Caco-2 (cell line): ENCODE results near the gene PATJ. TPM values are rescaled to one million over a fixed set of nuclear protein-coding genes. Genes with fewer than 3 reads are reported as not detected.

Experiments used
- BruUV-seq: library from RNA; stranded (reverse); fragments of 400-500 nt; replicated peaks from 2 replicates; lab custom pipeline; 2021; lab: Mats Ljungman, UMichigan
- CTCF ChIA-PET: fragments of 300-600 bp; sonication (Branson Sonifier 250); formaldehyde crosslinking; loops from one replicate; lab custom pipeline; 2022; ENCODE audit warnings: antibody characterized with exemption; lab: Charles Lee
- POLR2A ChIA-PET: fragments of 300-600 bp; sonication (Branson Sonifier 250); formaldehyde crosslinking; loops from one replicate; lab custom pipeline; 2022; ENCODE audit warnings: antibody characterized with exemption; lab: Charles Lee
- DNase-seq, 2 experiments: peaks; one replicate each; pipeline versions ENCODE4 v3.0.0 to v3.0.0-alpha.2; 2020 to 2022
- H3K27me3 ChIP-seq: replicated peaks from 2 replicates; pipeline ENCODE4 v1.6.0; 2011; ENCODE audit warnings: low read length; ENCODE audit not compliant: control insufficient read depth, insufficient read depth
- H3K36me3 ChIP-seq: 2 replicates; pipeline ENCODE4 v1.5.1; 2011; ENCODE audit warnings: low read length; ENCODE audit not compliant: control insufficient read depth, insufficient read depth
- H3K4me1 ChIP-seq: fragments of 250-450 bp; sonication (Bioruptor Pico); 2 replicates; pipeline ENCODE4 v1.5.1; 2020; ENCODE audit warnings: mild to moderate bottlenecking
- H3K4me3 ChIP-seq: 2 replicates; pipeline ENCODE4 v1.5.1; 2011; ENCODE audit warnings: low read depth, mild to moderate bottlenecking, control low read depth, low read length
- H3K9me3 ChIP-seq: fragments of 250-450 bp; sonication (Bioruptor Pico); 2 replicates; pipeline ENCODE4 v1.5.1; 2020; ENCODE audit warnings: mild to moderate bottlenecking, moderate library complexity
- H3K27ac Mint-ChIP-seq: one replicate; pipeline ENCODE4 v1.8.0; 2022; ENCODE audit warnings: mixed read lengths; ENCODE audit not compliant: unreplicated experiment
- H3K27me3 Mint-ChIP-seq: one replicate; pipeline ENCODE4 v1.8.0; 2022; ENCODE audit warnings: mixed read lengths; ENCODE audit not compliant: insufficient read depth, unreplicated experiment
- H3K36me3 Mint-ChIP-seq: one replicate; pipeline ENCODE4 v1.8.0; 2022; ENCODE audit warnings: mild to moderate bottlenecking, mixed read lengths; ENCODE audit not compliant: insufficient read depth, unreplicated experiment
- H3K4me1 Mint-ChIP-seq: one replicate; pipeline ENCODE4 v1.8.0; 2022; ENCODE audit warnings: low read depth, mixed read lengths; ENCODE audit not compliant: unreplicated experiment
- H3K4me3 Mint-ChIP-seq: one replicate; pipeline ENCODE4 v1.8.0; 2022; ENCODE audit warnings: mild to moderate bottlenecking, moderate library complexity, mixed read lengths; ENCODE audit not compliant: unreplicated experiment
- H3K9me3 Mint-ChIP-seq: one replicate; pipeline ENCODE4 v1.8.0; 2022; ENCODE audit warnings: mixed read lengths; ENCODE audit not compliant: unreplicated experiment
- intact Hi-C: fragments of 100-400 bp; cut with micrococcal nuclease; formaldehyde crosslinking; loops from one replicate; pipeline ENCODE4 v1.10.0; 2022; ENCODE audit not compliant: unreplicated experiment
- total RNA-seq: library from RNA; stranded (reverse); gene quantifications from 2 replicates; pipeline ENCODE4 v1.2.3, GENCODE V29; 2022
- TF ChIP-seq, protein P1 (sequence below), 2 experiments: fragments of 200-600 bp in 1 of 2; IDR thresholded peaks; 1 replicate in 1 of 2; 2 replicates in 1 of 2; pipeline versions ENCODE4 v1.5.1 to v1.8.0; 2011 to 2022; ENCODE audit warnings: antibody characterized with exemption in 1 of 2, control low read depth in 1 of 2, inconsistent platforms in 1 of 2, low read depth in 1 of 2, low read length in 1 of 2, mild to moderate bottlenecking in 1 of 2, moderate library complexity in 1 of 2; ENCODE audit not compliant: insufficient read depth in 1 of 2, severe bottlenecking in 1 of 2, unreplicated experiment in 1 of 2

The PATJ gene
- total RNA-seq, 1 experiment from 2014 or later, result 31.6 TPM

DNA sequence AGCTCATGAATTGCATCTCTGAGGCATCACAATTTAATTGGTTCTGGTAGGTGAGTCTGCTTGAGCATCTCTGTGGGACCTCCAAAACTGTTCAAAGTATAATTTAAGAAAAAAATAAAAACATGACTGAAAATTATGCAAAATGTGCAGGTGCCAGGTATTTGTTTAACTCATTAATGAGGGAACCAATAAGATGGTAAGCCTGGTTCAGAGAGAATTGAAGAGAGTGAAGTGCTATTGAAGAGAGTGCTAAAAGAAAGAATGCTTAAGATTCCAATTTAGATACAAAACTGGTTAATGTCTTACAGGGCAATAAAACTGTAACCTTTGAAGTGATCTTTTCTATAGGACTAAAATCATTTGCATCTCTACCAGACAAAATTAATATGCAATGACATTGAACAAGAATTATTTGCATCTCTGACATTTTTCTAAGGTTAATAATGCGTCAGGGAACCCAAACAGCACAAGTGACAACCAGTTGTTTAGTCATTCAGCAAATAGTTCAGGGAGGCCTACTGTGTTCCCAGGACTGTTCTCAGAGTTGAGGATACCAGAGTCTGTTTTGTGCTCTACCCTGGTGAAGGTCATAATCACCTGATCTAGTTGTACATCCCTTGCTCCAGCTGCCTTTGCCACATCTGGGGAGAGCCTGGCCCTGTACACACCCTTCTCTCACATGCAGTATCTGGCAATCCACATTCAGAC lies 183.5 kb downstream of the PATJ start:
- DNase-seq, result peak in 1 of 2 experiments; percentile 20
- no peak overlapping the region for H3K4me3 Mint-ChIP-seq
- Histone ChIP-seq H3K9me3 (no peaks in the 10 kb centered on the region), H3K4me1 (peaks cover 14% of the 10 kb centered on the region), H3K36me3 (no peaks in the 10 kb centered on the region), H3K4me3 (no peak overlapping the region), H3K27me3 (no peaks in the 10 kb centered on the region)
- POLR2A ChIA-PET, result no interaction called here
- peak overlapping the region; percentile 19 for H3K27ac Mint-ChIP-seq
- H3K27me3 Mint-ChIP-seq, result no peaks in the 10 kb centered on the region
- intact Hi-C loops, result no loop called here
- H3K9me3 Mint-ChIP-seq, result no peaks in the 10 kb centered on the region
- H3K36me3 Mint-ChIP-seq, result peaks cover 6% of the 10 kb centered on the region
- BruUV-seq, result no TSS peak
- CTCF ChIA-PET, result no interaction called here
- H3K4me1 Mint-ChIP-seq, result no peaks in the 10 kb centered on the region
- TF ChIP-seq, protein P1, sequence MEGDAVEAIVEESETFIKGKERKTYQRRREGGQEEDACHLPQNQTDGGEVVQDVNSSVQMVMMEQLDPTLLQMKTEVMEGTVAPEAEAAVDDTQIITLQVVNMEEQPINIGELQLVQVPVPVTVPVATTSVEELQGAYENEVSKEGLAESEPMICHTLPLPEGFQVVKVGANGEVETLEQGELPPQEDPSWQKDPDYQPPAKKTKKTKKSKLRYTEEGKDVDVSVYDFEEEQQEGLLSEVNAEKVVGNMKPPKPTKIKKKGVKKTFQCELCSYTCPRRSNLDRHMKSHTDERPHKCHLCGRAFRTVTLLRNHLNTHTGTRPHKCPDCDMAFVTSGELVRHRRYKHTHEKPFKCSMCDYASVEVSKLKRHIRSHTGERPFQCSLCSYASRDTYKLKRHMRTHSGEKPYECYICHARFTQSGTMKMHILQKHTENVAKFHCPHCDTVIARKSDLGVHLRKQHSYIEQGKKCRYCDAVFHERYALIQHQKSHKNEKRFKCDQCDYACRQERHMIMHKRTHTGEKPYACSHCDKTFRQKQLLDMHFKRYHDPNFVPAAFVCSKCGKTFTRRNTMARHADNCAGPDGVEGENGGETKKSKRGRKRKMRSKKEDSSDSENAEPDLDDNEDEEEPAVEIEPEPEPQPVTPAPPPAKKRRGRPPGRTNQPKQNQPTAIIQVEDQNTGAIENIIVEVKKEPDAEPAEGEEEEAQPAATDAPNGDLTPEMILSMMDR (IDR thresholded peaks at IDR 0.05; ENCODE audit: insufficient read depth in 1 of 2, low read depth in 1 of 2, low read length in 1 of 2, severe bottlenecking in 1 of 2, unreplicated experiment in 1 of 2), result no peak

DNA sequence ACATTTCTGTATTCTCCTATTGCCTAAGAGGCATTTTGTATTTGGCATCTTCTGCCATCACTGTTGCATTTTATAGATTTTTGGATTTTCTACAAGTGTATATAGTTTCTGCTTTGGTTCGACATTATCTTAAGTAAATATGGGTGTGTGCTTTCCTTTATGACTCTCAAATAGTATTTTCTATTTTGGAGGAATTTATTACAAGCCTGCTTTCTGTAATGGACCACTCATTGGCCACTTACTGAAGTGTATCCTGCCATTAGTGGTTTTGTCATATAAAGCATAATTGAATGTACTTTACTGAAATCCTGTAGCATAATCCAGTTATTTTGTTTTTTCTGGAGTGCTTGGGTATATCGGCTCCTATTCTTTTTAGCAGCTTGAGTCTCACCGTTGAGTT lies 184.3 kb downstream of the PATJ start:
- Histone ChIP-seq H3K9me3 (no peaks in the 10 kb centered on the region), H3K27me3 (no peaks in the 10 kb centered on the region), H3K4me3 (no peak overlapping the region), H3K36me3 (no peaks in the 10 kb centered on the region), H3K4me1 (peaks cover 14% of the 10 kb centered on the region)
- no TSS peak for BruUV-seq
- Mint-ChIP-seq H3K27ac (peak overlapping the region; percentile 19), H3K4me1 (no peaks in the 10 kb centered on the region), H3K4me3 (no peak overlapping the region), H3K36me3 (no peaks in the 10 kb centered on the region), H3K27me3 (no peaks in the 10 kb centered on the region), H3K9me3 (no peaks in the 10 kb centered on the region)
- CTCF ChIA-PET, result no interaction called here
- POLR2A ChIA-PET, result no interaction called here
- TF ChIP-seq, protein P1 (IDR thresholded peaks at IDR 0.05; ENCODE audit: insufficient read depth in 1 of 2, low read depth in 1 of 2, low read length in 1 of 2, severe bottlenecking in 1 of 2, unreplicated experiment in 1 of 2), result no peak
- DNase-seq, result no peak
- intact Hi-C loops, result no loop called here

DNA sequence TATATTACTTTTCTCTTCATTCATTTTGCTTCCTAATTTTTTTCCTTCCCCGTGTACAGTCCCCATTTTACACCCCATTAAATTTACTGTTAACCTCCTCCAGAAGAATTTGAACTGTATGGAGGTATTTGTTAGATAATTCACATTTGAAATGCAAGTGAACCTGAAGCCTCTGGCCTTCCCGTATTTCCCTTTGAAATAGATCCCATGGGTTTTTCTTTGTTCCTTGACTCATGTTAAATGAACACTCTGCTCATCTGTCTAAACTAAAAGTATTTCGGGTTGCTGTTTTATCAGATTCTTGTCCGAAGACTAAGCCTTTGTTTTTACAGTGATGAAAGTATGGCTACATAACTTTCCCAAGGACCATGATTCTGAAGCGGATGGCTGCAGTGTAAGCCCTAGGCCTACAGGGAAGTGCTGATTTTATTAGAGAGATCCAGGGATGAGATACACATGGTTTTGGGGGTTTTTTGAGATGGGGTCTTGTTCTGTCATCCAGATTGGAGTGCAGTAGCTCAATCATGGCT lies 187.9 kb downstream of the PATJ start:
- no peak overlapping the region for H3K4me3 ChIP-seq
- peaks cover 14% of the 10 kb centered on the region for H3K4me1 ChIP-seq
- H3K9me3 Mint-ChIP-seq, result no peaks in the 10 kb centered on the region
- no peaks in the 10 kb centered on the region for H3K27me3 Mint-ChIP-seq
- ChIA-PET CTCF (no interaction called here), POLR2A (no interaction called here)
- H3K27me3 ChIP-seq, result no peaks in the 10 kb centered on the region
- no peaks in the 10 kb centered on the region for H3K9me3 ChIP-seq
- H3K36me3 ChIP-seq, result no peaks in the 10 kb centered on the region
- H3K27ac Mint-ChIP-seq, result no peak overlapping the region
- H3K4me1 Mint-ChIP-seq, result no peaks in the 10 kb centered on the region
- no peak for DNase-seq
- intact Hi-C loops, result no loop called here
- H3K4me3 Mint-ChIP-seq, result no peak overlapping the region
- BruUV-seq, result no TSS peak
- TF ChIP-seq, protein P1 (IDR thresholded peaks at IDR 0.05; ENCODE audit: insufficient read depth in 1 of 2, low read depth in 1 of 2, low read length in 1 of 2, severe bottlenecking in 1 of 2, unreplicated experiment in 1 of 2), result no peak
- peaks cover 12% of the 10 kb centered on the region for H3K36me3 Mint-ChIP-seq
